DND-41 (cell line): ENCODE data around the gene MYRIP.

Experiments used
- CTCF ChIP-seq: IDR thresholded peaks from 2 replicates; pipeline ENCODE4 v1.5.1; 2012; ENCODE audit warnings: borderline replicate concordance, low read length, moderate library complexity, mild to moderate bottlenecking; ENCODE audit not compliant: poor library complexity, severe bottlenecking; ENCODE audit errors: extremely low read depth
- EZH2 ChIP-seq: IDR thresholded peaks from 3 replicates; pipeline ENCODE4 v1.6.1; 2012; ENCODE audit warnings: borderline replicate concordance, low read depth, mild to moderate bottlenecking, moderate library complexity, low read length, inconsistent platforms; ENCODE audit not compliant: severe bottlenecking

DNA sequence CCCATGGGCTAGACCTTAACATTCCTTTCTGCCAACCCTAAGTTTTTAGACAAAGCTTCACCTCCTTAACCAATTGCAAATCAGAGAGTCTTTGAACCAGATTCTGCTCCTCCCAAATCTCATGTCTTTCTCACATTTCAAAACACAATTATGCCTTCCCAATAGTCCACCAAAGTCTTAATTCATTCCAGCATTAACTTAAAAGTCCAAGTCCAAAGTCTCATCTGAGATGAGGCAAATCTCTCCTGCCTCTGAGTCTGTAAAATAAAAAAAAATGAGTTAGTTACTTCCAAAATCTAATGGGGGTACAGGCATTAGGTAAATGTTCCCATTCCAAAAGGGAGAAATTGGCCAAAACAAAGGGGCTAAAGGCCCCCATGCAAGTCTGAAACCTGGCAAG, 43.8 kb upstream of the MYRIP start:
- TF ChIP-seq CTCF (no peak), EZH2 (no peak)
